Right lobe of liver (tissue), 4 donors: ENCODE results near the gene GPA33.

Experiments
- CTCF ChIP-seq, 4 donors: fragments of 200-600 bp in 3 of 4; fragments of 450-650 bp in 1 of 4; IDR thresholded peaks; one replicate each; pipeline versions ENCODE4 v1.5.1 to v1.8.0; 2016 to 2022; ENCODE audit warnings: antibody characterized with exemption in 4 of 4, mild to moderate bottlenecking in 2 of 4
- POLR2A ChIP-seq: fragments of 450-650 bp; IDR thresholded peaks from one replicate; pipeline ENCODE4 v1.6.1; 2017; ENCODE audit warnings: antibody characterized with exemption, mild to moderate bottlenecking
- donor health status: DM: no; HTN: no; CAD: no.
- donor health status: DM: no; HTN: no; CAD: no.
- donor health status: DM: no; HTN: yes; CAD: no.

- TF ChIP-seq CTCF (IDR thresholded peaks at IDR 0.05) (no peak), POLR2A (no peak)
Measured at GRCh38 chr1:167064621-167065020, 25.6 kb downstream of the GPA33 start.
